ENCODE data around the gene RNASE13. TPM values are rescaled to one million over a fixed set of nuclear protein-coding genes. Genes with fewer than 3 reads are reported as not detected.
A peak's percentile ranks its signal among the peaks of the same experiment; 100 is the strongest.

Gene RNASE13
- total RNA-seq, 1 experiment from 2014 or later, result not detected

GRCh38 chr14:21070083-21070609 is 35.5 kb upstream of the RNASE13 start, which contains the start of gene ARHGEF40:
Gene ARHGEF40 (plus strand): TSS chr14:21070304. CDS start chr14:21070397, 93 bp downstream.
- peak within 1 kb of the TSS; percentile 63 for H3K27ac ChIP-seq (ENCODE audit: low read length)
- BruUV-seq (replicated peaks), result no TSS peak
- ATAC-seq (peak; percentile 79), DNase-seq (ENCODE audit: low read depth, low spot score) (no peak)
- in situ Hi-C loops (cut with HindIII; ENCODE audit: low pct_unique_long_range_greater_than_20kb, low sequenced_read_pairs) (no loop called here), intact Hi-C loops (cut with micrococcal nuclease; ENCODE audit: unreplicated experiment) (no loop called here)
- CTCF ChIA-PET, result interaction anchor here (1.9 to 2.4 kb wide), 3 partner anchors 22 to 56 kb away, joined by 8 to 10 read pairs (median 10); no protein-coding TSS in a partner anchor
- peak within 1 kb of the TSS; percentile 54 to 65 for H3K4me3 ChIP-seq (ENCODE audit: low read depth in 2 of 2, low read length in 2 of 2)
- no peak for TF ChIP-seq REST (IDR thresholded peaks at IDR 0.05; ENCODE audit: insufficient read depth in 1 of 2, low read depth in 2 of 2, low read length in 1 of 2)
- TF ChIP-seq POLR2AphosphoS5 (IDR thresholded peaks at IDR 0.05; ENCODE audit: low read depth, low read length), result no peak
- no peak for TF ChIP-seq TCF7L2 (IDR thresholded peaks at IDR 0.05; ENCODE audit: low read depth, low read length)
- no peak for TF ChIP-seq SIN3A (IDR thresholded peaks at IDR 0.05; ENCODE audit: borderline replicate concordance, insufficient read depth, low read depth, low read length)
- no peak for TF ChIP-seq CTCF (IDR thresholded peaks at IDR 0.05)
- H3K36me3 ChIP-seq (ENCODE audit: control insufficient read depth, insufficient read depth, low read length), result no peaks in the 10 kb centered on the region
- no peaks in the 10 kb centered on the region for H3K9me3 ChIP-seq (ENCODE audit: control insufficient read depth, insufficient read depth, low read depth, low read length)
- H3K27me3 ChIP-seq (ENCODE audit: control insufficient read depth, insufficient read depth, low read length), result 0 out of 2 replicates have a peak, but pooled peaks cover 2% of the 10 kb centered on the region
- POLR2A ChIA-PET, result no interaction called here
- H3K4me1 ChIP-seq (ENCODE audit: control insufficient read depth, insufficient read depth, low read length), result peaks cover 7% of the 10 kb centered on the region

GRCh38 chr14:21069388-21070082 is 34.9 kb upstream of the RNASE13 start:
- peak; percentile 17 for ATAC-seq
- no peak for DNase-seq (ENCODE audit: low read depth, low spot score)
- in situ Hi-C loops (cut with HindIII; ENCODE audit: low pct_unique_long_range_greater_than_20kb, low sequenced_read_pairs) (no loop called here), intact Hi-C loops (cut with micrococcal nuclease; ENCODE audit: unreplicated experiment) (loop anchor here (5.0 kb wide), 1 partner anchor 38 kb away; no protein-coding TSS in a partner anchor)
- H3K9me3 ChIP-seq (ENCODE audit: control insufficient read depth, insufficient read depth, low read depth, low read length), result no peaks in the 10 kb centered on the region
- H3K4me1 ChIP-seq (ENCODE audit: control insufficient read depth, insufficient read depth, low read length), result peaks cover 7% of the 10 kb centered on the region
- peak overlapping the region; percentile 61 for H3K27ac ChIP-seq (ENCODE audit: low read length)
- POLR2A ChIA-PET, result no interaction called here
- 0 out of 2 replicates have a peak, but pooled peaks cover 2% of the 10 kb centered on the region for H3K27me3 ChIP-seq (ENCODE audit: control insufficient read depth, insufficient read depth, low read length)
- no TSS peak for BruUV-seq (replicated peaks)
- CTCF ChIA-PET, result interaction anchor here (1.5 to 2.4 kb wide), 2 partner anchors 23 to 35 kb away, joined by 10 read pairs; no protein-coding TSS in a partner anchor
- H3K4me3 ChIP-seq (ENCODE audit: low read depth in 2 of 2, low read length in 2 of 2), result peak overlapping the region; percentile 54 to 62
- TF ChIP-seq CTCF (IDR thresholded peaks at IDR 0.05) (no peak), POLR2AphosphoS5 (IDR thresholded peaks at IDR 0.05; ENCODE audit: low read depth, low read length) (no peak), REST (IDR thresholded peaks at IDR 0.05; ENCODE audit: insufficient read depth in 1 of 2, low read depth in 2 of 2, low read length in 1 of 2) (no peak), SIN3A (IDR thresholded peaks at IDR 0.05; ENCODE audit: borderline replicate concordance, insufficient read depth, low read depth, low read length) (no peak), TCF7L2 (IDR thresholded peaks at IDR 0.05; ENCODE audit: low read depth, low read length) (no peak)
- H3K36me3 ChIP-seq (ENCODE audit: control insufficient read depth, insufficient read depth, low read length), result no peaks in the 10 kb centered on the region

Data from Panc1 (cell line).